H9 (cell line): ENCODE measurements around the gene TRERF1. TPM values are rescaled to one million over a fixed set of nuclear protein-coding genes. Genes with fewer than 3 reads are reported as not detected.

Source experiments
- DNase-seq: peaks from one replicate; pipeline ENCODE4 v3.0.0-alpha.2; 2017
- H2AFZ ChIP-seq: one replicate; pipeline ENCODE4 v1.6.1; 2013; ENCODE audit warnings: mild to moderate bottlenecking, low read length, control low read depth, moderate library complexity
- H2AK5ac ChIP-seq: 2 replicates; pipeline ENCODE4 v1.6.1; 2013; ENCODE audit warnings: low read length, control low read depth, mixed read lengths; ENCODE audit not compliant: insufficient read length
- H2BK120ac ChIP-seq: one replicate; pipeline ENCODE4 v1.6.1; 2013; ENCODE audit warnings: low read depth, mild to moderate bottlenecking, low read length, control low read depth, inconsistent platforms; ENCODE audit not compliant: poor library complexity, severe bottlenecking
- H2BK12ac ChIP-seq: 2 replicates; pipeline ENCODE4 v1.6.1; 2013; ENCODE audit warnings: low read length, control low read depth, mixed read lengths, low read depth; ENCODE audit not compliant: insufficient read length
- H2BK15ac ChIP-seq: 2 replicates; pipeline ENCODE4 v1.6.1; 2013; ENCODE audit warnings: low read depth, low read length, control low read depth
- H2BK20ac ChIP-seq: one replicate; pipeline ENCODE4 v1.6.1; 2013; ENCODE audit warnings: low read depth, mild to moderate bottlenecking, low read length, control low read depth, inconsistent platforms; ENCODE audit not compliant: poor library complexity, severe bottlenecking
- H2BK5ac ChIP-seq: 2 replicates; pipeline ENCODE4 v1.6.1; 2013; ENCODE audit warnings: low read length, control low read depth, mixed read lengths; ENCODE audit not compliant: insufficient read length
- H3K14ac ChIP-seq: 2 replicates; pipeline ENCODE4 v1.6.1; 2013; ENCODE audit warnings: low read length, control low read depth; ENCODE audit not compliant: insufficient read depth
- H3K18ac ChIP-seq: 2 replicates; pipeline ENCODE4 v1.6.1; 2013; ENCODE audit warnings: low read depth, mild to moderate bottlenecking, mixed read lengths, low read length, control low read depth; ENCODE audit not compliant: insufficient read length
- H3K23ac ChIP-seq: 2 replicates; pipeline ENCODE4 v1.6.1; 2013; ENCODE audit warnings: low read length, control low read depth, mixed read lengths, low read depth; ENCODE audit not compliant: insufficient read length
- H3K23me2 ChIP-seq: 2 replicates; pipeline ENCODE4 v1.6.1; 2013; ENCODE audit warnings: low read depth, mild to moderate bottlenecking, mixed read lengths, low read length, control low read depth; ENCODE audit not compliant: insufficient read length, poor library complexity, severe bottlenecking
- H3K27ac ChIP-seq: 2 replicates; pipeline ENCODE4 v1.5.1; 2013; ENCODE audit warnings: low read length, control low read depth, mixed read lengths, low read depth; ENCODE audit not compliant: insufficient read length
- H3K27me3 ChIP-seq: 2 replicates; pipeline ENCODE4 v1.6.1; 2013; ENCODE audit warnings: low read length, control low read depth, inconsistent platforms; ENCODE audit not compliant: insufficient read depth
- H3K4ac ChIP-seq: 2 replicates; pipeline ENCODE4 v1.6.1; 2013; ENCODE audit warnings: low read depth, mild to moderate bottlenecking, control low read depth, inconsistent platforms, low read length, moderate library complexity
- H3K4me1 ChIP-seq: 2 replicates; pipeline ENCODE4 v1.6.1; 2013; ENCODE audit warnings: low read length, control low read depth, inconsistent platforms; ENCODE audit not compliant: insufficient read depth
- H3K4me2 ChIP-seq: 2 replicates; pipeline ENCODE4 v1.6.1; 2013; ENCODE audit warnings: low read length, control low read depth, mixed read lengths; ENCODE audit not compliant: insufficient read length, insufficient read depth
- H3K56ac ChIP-seq: 2 replicates; pipeline ENCODE4 v1.6.1; 2013; ENCODE audit warnings: low read depth, mild to moderate bottlenecking, mixed read lengths, low read length, control low read depth; ENCODE audit not compliant: insufficient read length
- H3K79me1 ChIP-seq: 2 replicates; pipeline ENCODE4 v1.6.1; 2013; ENCODE audit warnings: low read depth, mild to moderate bottlenecking, moderate library complexity, low read length, control low read depth, inconsistent platforms; ENCODE audit not compliant: insufficient read depth, poor library complexity, severe bottlenecking
- H3K79me2 ChIP-seq: 2 replicates; pipeline ENCODE4 v1.6.1; 2013; ENCODE audit warnings: low read length, control low read depth, inconsistent platforms; ENCODE audit not compliant: insufficient read depth
- H3K9ac ChIP-seq: 2 replicates; pipeline ENCODE4 v1.6.1; 2013; ENCODE audit warnings: low read length, control low read depth, mixed read lengths; ENCODE audit not compliant: insufficient read length; ENCODE audit errors: extremely low read depth
- H3K9me3 ChIP-seq: one replicate; pipeline ENCODE4 v1.6.1; 2013; ENCODE audit warnings: low read depth, low read length, inconsistent platforms; ENCODE audit not compliant: control insufficient read depth
- H3T11ph ChIP-seq: one replicate; pipeline ENCODE4 v1.6.1; 2013; ENCODE audit warnings: mild to moderate bottlenecking, low read length, control low read depth, inconsistent platforms
- H4K20me1 ChIP-seq: one replicate; pipeline ENCODE4 v1.6.1; 2013; ENCODE audit not compliant: control insufficient read depth, insufficient read length, insufficient read depth
- H4K5ac ChIP-seq: 2 replicates; pipeline ENCODE4 v1.6.1; 2013; ENCODE audit warnings: low read depth, mild to moderate bottlenecking, mixed read lengths, low read length, control low read depth; ENCODE audit not compliant: insufficient read length
- H4K8ac ChIP-seq: replicated peaks from 2 replicates; pipeline ENCODE4 v1.6.1; 2013; ENCODE audit warnings: low read length, control low read depth, mixed read lengths, low read depth; ENCODE audit not compliant: insufficient read length
- H4K91ac ChIP-seq: 2 replicates; pipeline ENCODE4 v1.6.1; 2013; ENCODE audit warnings: low read depth, mild to moderate bottlenecking, moderate library complexity, mixed read lengths, low read length, control low read depth; ENCODE audit not compliant: insufficient read length
- H3K27ac Mint-ChIP-seq, 3 experiments: 2 replicates in 2 of 3; 3 replicates in 1 of 3; pipeline ENCODE4 v1.8.0; 2020 to 2021; ENCODE audit warnings: mixed read lengths in 3 of 3, mild to moderate bottlenecking in 1 of 3, moderate library complexity in 1 of 3
- H3K27me3 Mint-ChIP-seq: 2 replicates; pipeline ENCODE4 v1.8.0; 2021; ENCODE audit warnings: low read depth, mild to moderate bottlenecking, moderate library complexity, mixed read lengths
- H3K36me3 Mint-ChIP-seq, 3 experiments: 2 replicates in 2 of 3; 3 replicates in 1 of 3; pipeline ENCODE4 v1.8.0; 2020 to 2021; ENCODE audit warnings: low read depth in 3 of 3, mixed read lengths in 3 of 3; ENCODE audit not compliant: insufficient read depth in 1 of 3
- H3K4me1 Mint-ChIP-seq, 2 experiments: 2 replicates each; pipeline ENCODE4 v1.8.0; 2020; ENCODE audit warnings: mixed read lengths in 2 of 2
- H3K4me3 Mint-ChIP-seq, 2 experiments: 2 replicates in 1 of 2; 3 replicates in 1 of 2; pipeline ENCODE4 v1.8.0; 2020 to 2021; ENCODE audit warnings: mild to moderate bottlenecking in 2 of 2, mixed read lengths in 2 of 2, moderate library complexity in 1 of 2
- H3K9me3 Mint-ChIP-seq, 2 experiments: 2 replicates in 1 of 2; 3 replicates in 1 of 2; pipeline ENCODE4 v1.8.0; 2020; ENCODE audit warnings: mild to moderate bottlenecking in 2 of 2, mixed read lengths in 2 of 2, moderate library complexity in 1 of 2
- WGBS: extraction: QIAGEN DNeasy Blood & Tissue Kit; methylation state at CpG from one replicate; pipeline ENCODE4 v1.1.7; 2013; ENCODE audit warnings: missing lambda C conversion rate, low lambda C conversion rate, mixed read lengths; ENCODE audit not compliant: insufficient read length; ENCODE audit errors: extremely low coverage; 5-methylcytosine and 5-hydroxymethylcytosine counted together
- total RNA-seq: library from RNA; stranded (reverse); gene quantifications from 2 replicates; pipeline ENCODE4 v1.2.1, GENCODE V29; 2021
- TF ChIP-seq, protein P1 (sequence below): fragments of 200-600 bp; sonication (generic); conservative IDR thresholded peaks from 3 replicates; pipeline ENCODE4 v1.8.0; 2021; ENCODE audit warnings: antibody characterized with exemption, mild to moderate bottlenecking

The TRERF1 gene
- total RNA-seq, 1 experiment from 2014 or later = 19.7 TPM

DNA sequence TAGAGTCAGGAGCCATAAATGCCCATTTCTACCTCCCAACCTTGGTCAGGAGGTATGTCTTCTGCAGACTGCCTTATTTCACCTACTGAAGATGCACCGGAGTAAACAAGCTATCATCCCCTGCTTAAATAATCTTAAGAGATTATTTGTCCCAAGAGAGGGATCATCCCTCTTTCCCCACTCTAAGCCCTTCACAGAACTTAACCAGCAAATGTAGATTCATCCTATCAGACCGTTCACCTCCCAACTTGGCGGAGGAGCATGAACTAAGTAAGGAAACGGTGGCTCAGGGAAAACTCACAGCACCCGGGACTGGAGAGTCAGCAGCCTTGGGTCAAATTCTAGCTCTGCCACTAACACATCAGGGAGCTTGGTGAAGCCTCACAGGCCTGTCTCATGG, 115.3 kb downstream of the TRERF1 start:
- Histone ChIP-seq H4K8ac (no peak overlapping the region), H2BK120ac (no peak overlapping the region), H3K9ac (no peak overlapping the region), H3K27me3 (no peaks in the 10 kb centered on the region), H3K14ac (no peak overlapping the region), H4K5ac (no peak overlapping the region), H2AFZ (no peak overlapping the region), H2BK15ac (no peak overlapping the region), H3K79me2 (no peaks in the 10 kb centered on the region), H3T11ph (no peak overlapping the region), H2BK20ac (no peak overlapping the region), H3K9me3 (no peaks in the 10 kb centered on the region), H3K4ac (no peak overlapping the region), H3K56ac (no peak overlapping the region), H3K79me1 (no peaks in the 10 kb centered on the region), H3K18ac (no peak overlapping the region), H4K20me1 (no peaks in the 10 kb centered on the region), H3K4me2 (no peak overlapping the region), H3K4me1 (no peaks in the 10 kb centered on the region), H2BK5ac (no peak overlapping the region), H4K91ac (no peak overlapping the region), H3K23me2 (no peaks in the 10 kb centered on the region), H3K27ac (no peak overlapping the region), H2BK12ac (no peak overlapping the region), H3K23ac (no peak overlapping the region), H2AK5ac (no peak overlapping the region)
- Mint-ChIP-seq H3K9me3 (no peaks in the 10 kb centered on the region), H3K27ac (peak overlapping the region in 1 of 3 experiments; percentile 38; a peak in 1 of 7 replicates), H3K4me3 (no peak overlapping the region), H3K4me1 (peaks cover 30 to 34% of the 10 kb centered on the region in 2 experiments), H3K36me3 (peaks cover 0 to 1% (median 0%) of the 10 kb centered on the region in 3 experiments; a peak in 2 of 7 replicates), H3K27me3 (no peaks in the 10 kb centered on the region)
- TF ChIP-seq, protein P1, sequence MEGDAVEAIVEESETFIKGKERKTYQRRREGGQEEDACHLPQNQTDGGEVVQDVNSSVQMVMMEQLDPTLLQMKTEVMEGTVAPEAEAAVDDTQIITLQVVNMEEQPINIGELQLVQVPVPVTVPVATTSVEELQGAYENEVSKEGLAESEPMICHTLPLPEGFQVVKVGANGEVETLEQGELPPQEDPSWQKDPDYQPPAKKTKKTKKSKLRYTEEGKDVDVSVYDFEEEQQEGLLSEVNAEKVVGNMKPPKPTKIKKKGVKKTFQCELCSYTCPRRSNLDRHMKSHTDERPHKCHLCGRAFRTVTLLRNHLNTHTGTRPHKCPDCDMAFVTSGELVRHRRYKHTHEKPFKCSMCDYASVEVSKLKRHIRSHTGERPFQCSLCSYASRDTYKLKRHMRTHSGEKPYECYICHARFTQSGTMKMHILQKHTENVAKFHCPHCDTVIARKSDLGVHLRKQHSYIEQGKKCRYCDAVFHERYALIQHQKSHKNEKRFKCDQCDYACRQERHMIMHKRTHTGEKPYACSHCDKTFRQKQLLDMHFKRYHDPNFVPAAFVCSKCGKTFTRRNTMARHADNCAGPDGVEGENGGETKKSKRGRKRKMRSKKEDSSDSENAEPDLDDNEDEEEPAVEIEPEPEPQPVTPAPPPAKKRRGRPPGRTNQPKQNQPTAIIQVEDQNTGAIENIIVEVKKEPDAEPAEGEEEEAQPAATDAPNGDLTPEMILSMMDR = no peak
- no peak for DNase-seq
- WGBS = no CpG with 5 or more reads among the region's 5 CpGs
